ENCODE measurements around the gene MOB1B. TPM values are rescaled to one million over a fixed set of nuclear protein-coding genes. Genes with fewer than 3 reads are reported as not detected.
"Not testable (repeated sequence)": the region's sequence is repeated elsewhere in the genome, so short reads cannot be mapped to it uniquely, and the experiment has no call there.

The MOB1B gene
- total RNA-seq, 1 donor from 2014 or later: 49.4 TPM

- DNase-seq (ENCODE audit: low spot score): no peak
- no peak overlapping the region for H3K4me3 Mint-ChIP-seq (ENCODE audit: unreplicated experiment)
- no peak overlapping the region for H3K27ac Mint-ChIP-seq (ENCODE audit: unreplicated experiment)
- no peaks in the 10 kb centered on the region for H3K4me1 Mint-ChIP-seq (ENCODE audit: unreplicated experiment)
- no peaks in the 10 kb centered on the region for H3K9me3 Mint-ChIP-seq (ENCODE audit: unreplicated experiment)
- peaks cover 4% of the 10 kb centered on the region for H3K27me3 Mint-ChIP-seq (ENCODE audit: unreplicated experiment)
- no peak for TF ChIP-seq CTCF (IDR thresholded peaks at IDR 0.05; ENCODE audit: unreplicated experiment)
- peaks cover 5% of the 10 kb centered on the region for H3K36me3 Mint-ChIP-seq (ENCODE audit: low read depth, unreplicated experiment)
Measured at GRCh38 chr4:71020611-71021010, 118.4 kb downstream of the MOB1B start.

DNA sequence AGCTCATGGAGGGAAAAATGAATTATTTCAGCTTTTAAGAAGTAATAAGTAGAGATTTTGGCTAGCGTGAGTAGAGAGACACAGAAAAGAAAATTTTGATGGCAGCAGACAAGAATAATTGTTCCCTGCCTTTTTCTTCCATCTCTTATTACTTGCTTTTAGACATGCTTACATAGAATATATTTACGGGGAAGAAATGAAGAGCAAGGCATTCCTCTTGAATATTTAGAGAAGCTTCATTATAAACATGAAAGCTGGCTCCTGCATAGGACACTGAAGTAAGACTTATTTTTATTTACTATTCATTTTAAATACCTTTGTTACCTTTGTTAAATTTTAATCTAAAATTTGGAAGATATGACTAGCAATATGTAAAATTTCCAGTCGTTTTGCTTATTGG is 123.5 kb downstream of the MOB1B start:
- no peak for TF ChIP-seq CTCF (IDR thresholded peaks at IDR 0.05; ENCODE audit: unreplicated experiment)
- Mint-ChIP-seq H3K9me3 (ENCODE audit: unreplicated experiment) (no peaks in the 10 kb centered on the region), H3K36me3 (ENCODE audit: low read depth, unreplicated experiment) (no peaks in the 10 kb centered on the region), H3K4me1 (ENCODE audit: unreplicated experiment) (peaks cover 8% of the 10 kb centered on the region), H3K27ac (ENCODE audit: unreplicated experiment) (no peak overlapping the region), H3K27me3 (ENCODE audit: unreplicated experiment) (peaks cover 4% of the 10 kb centered on the region), H3K4me3 (ENCODE audit: unreplicated experiment) (no peak overlapping the region)
- no peak for DNase-seq (ENCODE audit: low spot score)

- TF ChIP-seq CTCF (IDR thresholded peaks at IDR 0.05; ENCODE audit: unreplicated experiment): no peak
- no peak for DNase-seq (ENCODE audit: low spot score)
- peaks cover 4% of the 10 kb centered on the region for H3K27me3 Mint-ChIP-seq (ENCODE audit: unreplicated experiment)
- H3K4me1 Mint-ChIP-seq (ENCODE audit: unreplicated experiment): peaks cover 8% of the 10 kb centered on the region
- H3K4me3 Mint-ChIP-seq (ENCODE audit: unreplicated experiment): no peak overlapping the region
- H3K36me3 Mint-ChIP-seq (ENCODE audit: low read depth, unreplicated experiment): no peaks in the 10 kb centered on the region
- H3K27ac Mint-ChIP-seq (ENCODE audit: unreplicated experiment): no peak overlapping the region
- H3K9me3 Mint-ChIP-seq (ENCODE audit: unreplicated experiment): no peaks in the 10 kb centered on the region
Measured at GRCh38 chr4:71026086-71026485, 123.9 kb downstream of the MOB1B start.

GRCh38 chr4:71027611-71028010 is 125.4 kb downstream of the MOB1B start:
- Mint-ChIP-seq H3K4me3 (ENCODE audit: unreplicated experiment) (no peak overlapping the region), H3K36me3 (ENCODE audit: low read depth, unreplicated experiment) (no peaks in the 10 kb centered on the region), H3K4me1 (ENCODE audit: unreplicated experiment) (peaks cover 14% of the 10 kb centered on the region), H3K27me3 (ENCODE audit: unreplicated experiment) (peaks cover under 1% of the 10 kb centered on the region), H3K27ac (ENCODE audit: unreplicated experiment) (no peak overlapping the region), H3K9me3 (ENCODE audit: unreplicated experiment) (no peaks in the 10 kb centered on the region)
- TF ChIP-seq CTCF (IDR thresholded peaks at IDR 0.05; ENCODE audit: unreplicated experiment): no peak
- no peak for DNase-seq (ENCODE audit: low spot score)

DNA sequence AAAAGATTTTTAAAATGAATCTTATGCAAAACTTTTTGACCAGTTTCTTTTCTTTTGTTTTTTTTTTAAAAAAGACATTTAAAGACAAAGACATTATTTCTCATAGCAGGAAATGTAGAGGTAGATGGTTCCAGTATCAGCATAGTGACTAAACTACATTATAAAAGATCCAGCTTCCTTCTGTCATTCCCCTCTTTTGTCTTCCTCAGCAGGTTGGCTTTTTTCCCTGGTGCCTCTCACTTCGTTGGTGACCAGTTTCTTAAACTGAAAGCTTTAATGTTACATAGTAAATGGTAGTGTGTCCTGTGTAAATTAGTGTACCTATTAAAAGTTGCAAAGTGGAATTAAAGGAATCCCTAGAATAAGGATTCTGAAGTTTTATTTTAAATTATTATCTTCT is 127.3 kb downstream of the MOB1B start:
- H3K4me3 Mint-ChIP-seq (ENCODE audit: unreplicated experiment): no peak overlapping the region
- DNase-seq (ENCODE audit: low spot score): no peak
- peaks cover 3% of the 10 kb centered on the region for H3K27me3 Mint-ChIP-seq (ENCODE audit: unreplicated experiment)
- peak overlapping the region; percentile 52 for H3K27ac Mint-ChIP-seq (ENCODE audit: unreplicated experiment)
- H3K9me3 Mint-ChIP-seq (ENCODE audit: unreplicated experiment): no peaks in the 10 kb centered on the region
- H3K4me1 Mint-ChIP-seq (ENCODE audit: unreplicated experiment): peaks cover 24% of the 10 kb centered on the region
- TF ChIP-seq CTCF (IDR thresholded peaks at IDR 0.05; ENCODE audit: unreplicated experiment): no peak
- H3K36me3 Mint-ChIP-seq (ENCODE audit: low read depth, unreplicated experiment): no peaks in the 10 kb centered on the region

GRCh38 chr4:71032106-71032505 is 129.9 kb downstream of the MOB1B start:
- H3K4me3 Mint-ChIP-seq (ENCODE audit: unreplicated experiment): peak overlapping the region; percentile 24
- DNase-seq (ENCODE audit: low spot score); H3K27ac Mint-ChIP-seq (ENCODE audit: unreplicated experiment); H3K27me3 Mint-ChIP-seq (ENCODE audit: unreplicated experiment); H3K9me3 Mint-ChIP-seq (ENCODE audit: unreplicated experiment); H3K36me3 Mint-ChIP-seq (ENCODE audit: low read depth, unreplicated experiment): not testable (repeated sequence)
- H3K4me1 Mint-ChIP-seq (ENCODE audit: unreplicated experiment): peaks cover 24% of the 10 kb centered on the region

Measured in endothelial cell (in vitro differentiated cells).